Activated CD4-positive, CD25-positive, alpha-beta regulatory T cell (primary cell): ENCODE measurements around the gene RYR3.

Experiments used
- DNase-seq, 4 experiments: peaks; one replicate each; lab custom pipeline; 2025; lab: John Stamatoyannopoulos, UW

Gene RYR3

DNA sequence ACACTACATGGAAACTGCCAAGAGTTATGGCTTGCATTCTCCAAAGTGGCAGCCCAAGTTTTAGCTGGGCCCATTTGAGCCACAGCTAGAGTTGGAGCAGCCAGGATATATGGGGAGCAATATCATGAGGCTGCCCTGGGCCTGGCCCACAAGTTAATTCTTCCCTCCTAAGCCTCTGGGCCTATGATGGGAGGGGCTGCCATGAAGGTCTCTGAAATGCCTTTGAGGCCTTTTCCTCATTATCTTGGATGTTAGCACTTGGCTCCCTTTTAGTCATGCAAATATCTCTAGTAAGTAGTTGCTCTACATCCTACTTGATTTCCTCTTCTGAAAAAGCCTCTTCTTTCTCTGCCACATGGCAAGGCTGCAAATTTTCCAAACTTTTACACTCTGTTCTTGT lies 400.0 kb downstream of the RYR3 start:
- DNase-seq: no peak

- no peak for DNase-seq
These were observed 405.3 kb downstream of the RYR3 start for GRCh38 chr15:33716025-33716424.

- no peak for DNase-seq
These were observed 410.2 kb downstream of the RYR3 start for GRCh38 chr15:33720952-33721351.

DNA sequence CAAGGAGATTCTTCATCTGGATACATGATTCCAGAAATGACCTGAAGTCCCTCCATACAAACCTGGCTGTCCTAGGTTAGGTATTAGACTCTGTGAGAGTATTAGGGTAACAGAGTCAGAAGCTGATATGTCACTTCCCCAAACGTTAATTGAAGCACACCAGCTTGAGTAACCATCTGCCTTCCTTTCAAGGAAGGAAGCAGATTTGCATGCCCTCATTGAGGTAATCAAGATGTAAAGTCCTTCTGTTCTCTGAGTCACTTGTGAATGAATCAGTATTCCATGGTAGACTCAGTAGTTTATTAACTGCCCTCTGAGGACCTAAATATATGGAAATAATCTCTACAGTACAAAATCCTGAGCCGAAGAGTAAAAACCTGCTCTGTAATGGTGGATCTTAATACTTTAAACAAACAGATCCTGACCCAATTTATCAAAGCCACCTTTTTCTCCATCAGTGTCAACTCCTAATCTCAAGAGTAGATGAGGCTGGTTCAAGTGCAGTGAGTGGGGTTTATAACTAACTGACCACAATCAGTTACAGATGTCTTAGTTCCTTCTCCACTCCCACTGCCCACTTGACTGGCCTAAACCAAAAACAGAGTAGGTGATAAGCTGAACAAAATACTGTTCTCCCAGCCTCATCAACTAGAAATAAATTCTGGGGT lies 411.4 kb downstream of the RYR3 start:
- no peak for DNase-seq

- no peak for DNase-seq
These were observed 411.9 kb downstream of the RYR3 start for GRCh38 chr15:33722673-33723015.

DNA sequence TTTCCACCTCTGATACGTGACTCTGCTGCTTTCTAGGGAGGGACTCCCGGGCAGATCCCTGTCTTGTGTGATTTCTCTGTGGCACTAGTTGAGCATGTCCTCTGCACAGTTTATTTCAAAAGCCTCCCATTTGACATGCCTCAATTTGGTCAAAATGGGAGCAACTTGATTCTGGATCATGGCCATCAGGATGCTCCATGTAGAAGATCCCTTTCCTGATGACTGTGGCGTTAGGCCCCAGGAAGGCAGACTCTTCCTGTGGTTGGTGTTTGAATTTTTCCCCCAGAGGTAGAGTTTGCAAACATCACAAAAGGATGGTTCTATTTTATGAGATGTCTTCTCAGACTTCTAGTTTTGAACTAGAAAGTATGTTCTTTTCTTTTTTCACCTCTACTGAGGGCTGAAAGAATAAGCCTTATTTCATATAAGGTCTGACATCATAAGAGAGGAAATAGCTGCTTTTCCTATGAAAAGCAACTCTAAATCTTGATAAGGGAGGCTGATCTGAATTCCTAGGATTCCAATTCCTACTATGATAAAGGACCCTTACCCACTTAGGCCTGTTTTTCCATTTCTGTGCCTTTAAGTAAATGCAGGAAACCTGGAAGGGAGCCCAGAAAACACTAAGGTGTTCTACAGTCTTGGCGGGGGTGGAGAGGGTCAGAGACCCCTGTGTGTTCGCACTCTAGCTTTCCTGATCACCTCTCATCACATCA lies 413.7 kb downstream of the RYR3 start:
- no peak for DNase-seq

GRCh38 chr15:33729653-33730052 lies 418.9 kb downstream of the RYR3 start:
- no peak for DNase-seq

DNA sequence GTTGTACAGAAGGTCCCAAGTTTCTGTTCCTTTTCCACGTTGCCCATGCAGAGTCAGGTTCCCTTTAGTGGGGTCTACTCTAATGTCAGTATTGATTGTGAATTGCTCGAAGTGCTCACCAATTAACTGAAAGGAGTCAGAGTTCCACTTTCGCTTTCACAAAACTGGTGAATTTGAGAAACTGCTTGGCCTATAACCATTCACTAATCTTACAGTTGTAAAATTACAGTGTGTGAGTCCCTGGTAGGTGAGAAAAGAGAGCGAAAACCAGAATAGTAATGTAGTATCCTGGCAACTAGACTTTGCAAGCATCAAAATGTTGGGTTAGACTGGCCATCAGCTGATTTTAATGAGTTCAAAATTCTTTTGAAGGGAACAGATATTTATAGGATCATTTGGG lies 420.0 kb downstream of the RYR3 start:
- DNase-seq: no peak

GRCh38 chr15:33735143-33735542 lies 424.4 kb downstream of the RYR3 start:
- DNase-seq: no peak

DNA sequence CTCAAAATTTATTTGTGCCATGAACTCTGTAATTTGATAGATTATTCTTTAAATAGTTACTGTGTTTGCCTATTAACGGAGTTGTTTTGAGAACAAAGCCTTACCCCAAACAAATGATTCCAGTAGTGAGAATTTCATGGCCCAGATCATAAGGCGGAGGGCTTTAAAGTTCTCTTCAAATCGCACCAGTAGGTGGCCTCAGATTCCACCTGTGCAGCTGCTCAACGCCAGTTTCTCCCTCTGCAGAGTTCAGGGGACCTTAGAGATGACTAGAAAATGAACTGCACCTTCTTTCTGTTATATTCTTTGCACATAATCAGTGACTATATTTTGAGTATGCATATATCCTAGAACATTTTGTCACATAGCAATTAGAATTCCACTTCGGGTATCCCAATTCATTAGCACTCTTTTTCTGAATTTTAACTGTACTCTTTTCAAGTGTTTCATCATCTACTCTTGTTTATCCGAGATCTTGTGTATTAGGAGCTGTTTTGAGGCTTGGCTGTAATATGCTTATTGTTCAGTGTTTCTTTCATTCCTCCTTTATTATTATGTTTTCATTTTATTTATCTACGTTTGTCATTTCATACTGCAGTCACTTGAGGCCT lies 425.0 kb downstream of the RYR3 start:
- no peak for DNase-seq

DNA sequence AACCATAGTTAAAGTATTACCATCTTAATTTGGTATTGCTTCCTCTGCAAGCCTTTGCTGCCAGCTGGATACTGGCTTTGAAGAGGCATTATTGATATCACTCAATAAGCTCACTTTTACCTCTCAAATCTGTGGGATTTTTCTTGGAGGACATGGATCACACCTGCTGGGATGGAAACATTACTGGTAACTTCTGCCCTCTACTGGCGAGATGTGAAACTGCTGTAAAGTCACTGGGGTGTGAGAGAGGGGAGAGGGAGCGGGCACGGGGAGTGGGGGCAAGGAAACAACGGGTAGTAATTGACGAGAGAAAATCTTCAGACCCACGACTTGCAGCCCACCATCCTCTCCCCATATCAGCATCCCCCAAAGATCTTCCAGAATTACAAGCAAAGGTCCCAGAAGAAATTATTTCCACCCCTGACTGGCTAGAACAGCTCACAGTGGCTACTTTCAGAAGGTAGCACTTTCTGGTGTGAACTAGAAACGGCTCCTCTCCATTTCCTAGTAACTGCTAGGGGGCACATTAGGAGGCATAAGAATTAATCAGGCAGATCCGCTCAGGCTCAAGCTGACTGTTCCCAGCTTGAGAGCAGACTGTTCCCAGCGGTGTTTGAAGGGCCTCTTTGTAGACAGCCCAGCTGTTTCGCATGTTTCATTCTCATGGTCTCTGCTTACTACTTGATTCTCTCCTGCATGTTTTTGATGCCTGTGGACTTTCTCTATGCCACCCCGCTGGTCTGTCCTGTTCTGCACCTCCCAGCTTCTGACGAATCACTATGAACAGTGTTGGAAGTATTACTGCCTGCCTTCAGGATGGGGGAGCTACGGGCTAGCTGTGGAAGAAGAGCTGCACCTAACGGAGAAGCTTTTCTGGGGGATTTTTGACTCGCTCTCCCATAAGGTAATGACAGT lies 427.2 kb downstream of the RYR3 start:
- DNase-seq: peak in 1 of 4 experiments; percentile 1

DNA sequence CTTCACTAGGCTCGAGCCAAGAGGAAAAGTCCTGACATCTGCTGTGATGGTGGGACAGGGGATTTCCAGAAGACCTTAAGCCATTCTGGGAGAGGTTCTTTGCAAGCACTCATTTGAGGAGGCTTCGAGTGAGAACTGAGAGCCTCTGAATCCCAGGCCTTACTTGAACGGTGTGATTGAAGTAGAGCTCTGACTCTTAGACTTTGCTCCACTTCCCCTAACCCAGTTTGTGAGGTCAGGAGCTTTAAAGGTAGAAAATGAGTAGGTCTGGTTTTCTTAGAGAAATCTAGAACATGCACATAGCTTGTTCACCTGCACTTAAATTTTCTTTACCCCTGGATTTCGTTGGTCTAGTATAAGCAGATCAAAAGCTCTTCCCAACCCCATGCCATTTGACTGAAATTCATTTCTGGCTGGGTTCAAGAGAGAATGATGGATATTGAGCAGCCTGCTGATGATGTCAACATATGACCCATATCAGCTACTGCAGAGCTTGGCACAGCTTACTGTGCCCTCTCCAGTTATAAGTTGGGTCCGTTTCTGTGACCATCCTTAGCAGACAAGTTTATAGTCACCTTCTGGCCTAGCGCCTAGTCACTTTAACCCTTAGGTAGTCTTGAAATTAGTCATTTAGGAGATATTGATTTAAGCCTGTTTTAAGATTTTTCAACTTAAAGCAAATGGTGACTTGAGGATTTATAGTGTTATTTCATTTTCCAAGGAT lies 428.3 kb downstream of the RYR3 start:
- no peak for DNase-seq

GRCh38 chr15:33742306-33742705 lies 431.5 kb downstream of the RYR3 start:
- DNase-seq: no peak

DNA sequence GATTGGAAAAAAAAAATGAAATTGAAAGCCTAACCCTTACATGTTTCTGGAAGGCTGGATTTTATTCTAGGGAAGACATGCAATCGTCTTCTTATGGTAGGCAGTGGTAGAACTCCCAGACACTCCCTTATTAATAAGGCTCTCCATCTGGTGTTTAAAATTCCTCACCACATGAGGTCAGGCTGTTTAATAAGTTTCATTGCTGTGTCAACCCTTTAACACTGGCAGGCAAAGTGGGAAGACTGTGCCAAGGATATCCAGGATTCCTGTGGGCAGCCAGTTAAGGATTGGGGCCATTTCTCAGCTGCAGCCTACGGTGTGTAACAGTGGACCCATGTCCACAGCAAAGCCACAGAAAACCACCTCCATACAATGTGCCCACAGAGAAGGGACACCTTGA lies 432.0 kb downstream of the RYR3 start:
- no peak for DNase-seq

- DNase-seq: no peak
These were observed 435.4 kb downstream of the RYR3 start for GRCh38 chr15:33746203-33746602.

- DNase-seq: no peak
These were observed 442.2 kb downstream of the RYR3 start for GRCh38 chr15:33753012-33753411.

DNA sequence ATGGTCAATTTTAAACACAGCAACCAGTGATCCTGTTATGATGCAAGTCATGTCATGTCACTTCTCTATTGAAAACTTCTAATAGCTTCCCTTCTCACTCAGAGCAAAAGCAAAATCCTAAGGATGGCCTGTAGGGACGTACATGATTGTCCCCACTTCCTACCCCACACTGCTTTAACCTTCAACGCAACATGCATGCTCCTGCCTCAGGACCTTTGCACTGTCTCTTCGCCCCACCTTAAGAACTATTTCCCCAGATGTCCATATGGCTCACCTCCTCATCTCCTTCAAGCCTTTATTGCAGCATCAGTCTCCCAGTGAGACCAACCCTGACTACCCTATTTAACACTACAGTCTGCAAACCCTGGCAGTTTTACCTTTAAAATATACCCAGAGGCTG lies 443.5 kb downstream of the RYR3 start:
- no peak for DNase-seq

- no peak for DNase-seq
These were observed 446.2 kb downstream of the RYR3 start for GRCh38 chr15:33756961-33757360.

- no peak for DNase-seq
These were observed 446.9 kb downstream of the RYR3 start for GRCh38 chr15:33757516-33758232.

DNA sequence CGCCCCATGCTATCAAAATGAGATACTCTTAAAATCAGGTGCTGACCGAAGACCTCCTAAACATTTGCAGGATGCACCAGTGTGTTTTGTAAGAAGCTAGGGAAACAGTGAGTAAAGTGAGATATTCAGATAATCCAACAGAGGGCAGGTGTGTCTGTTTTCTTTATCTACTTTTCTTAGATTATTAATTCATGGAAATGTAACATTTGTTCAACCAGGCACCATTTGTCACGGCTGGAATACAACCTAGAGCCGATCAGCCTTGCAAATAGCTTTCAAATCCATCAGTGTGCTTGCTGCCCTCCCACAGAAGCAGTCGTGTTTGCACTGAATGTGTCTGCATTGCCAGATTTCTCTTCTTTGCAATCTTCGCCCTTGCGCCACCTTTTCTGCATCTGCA lies 455.6 kb downstream of the RYR3 start:
- no peak for DNase-seq

DNA sequence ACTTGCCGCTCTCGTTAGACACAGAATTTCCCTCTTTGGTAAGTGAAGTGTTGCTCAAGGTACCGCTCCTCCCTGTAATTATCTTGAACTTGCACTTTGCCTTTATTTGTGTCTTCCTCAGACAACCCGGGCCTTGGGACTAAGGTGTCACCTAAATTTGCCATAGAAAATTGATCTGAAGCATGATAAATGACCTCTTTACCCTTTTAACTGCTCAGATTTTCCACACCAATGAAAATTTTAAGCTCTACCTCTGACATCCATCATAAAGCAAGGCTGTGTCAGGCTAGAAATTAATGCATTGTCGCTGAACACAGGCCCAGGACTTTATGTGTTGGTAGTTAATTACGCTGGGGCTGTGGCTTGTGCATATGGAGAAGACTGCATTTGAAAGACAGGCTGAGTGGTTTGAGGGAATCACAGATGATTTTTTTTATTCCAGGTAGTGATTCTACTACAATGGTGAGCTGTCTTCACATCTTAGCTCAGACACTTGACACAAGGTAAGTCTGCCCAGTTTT lies 458.0 kb downstream of the RYR3 start:
- no peak for DNase-seq
